Tibial nerve (tissue), 4 donors: Measurements from ENCODE around the gene MAP7D1. TPM values are rescaled to one million over a fixed set of nuclear protein-coding genes. Genes with fewer than 3 reads are reported as not detected.
"Not testable (repeated sequence)": the region's sequence is repeated elsewhere in the genome, so short reads cannot be mapped to it uniquely, and the experiment has no call there.

Experiments
- DNase-seq, 2 donors: peaks; one replicate each; pipeline ENCODE4 v3.0.0-alpha.2; 2019; ENCODE audit warnings: low spot score in 2 of 2
- H3K27ac ChIP-seq, 4 donors: fragments of 200-600 bp; sonication (generic) in 3 of 4; one replicate each; pipeline ENCODE4 v1.5.1; 2017 to 2019; ENCODE audit warnings: mild to moderate bottlenecking in 1 of 4
- H3K27me3 ChIP-seq, 2 donors: fragments of 200-600 bp; sonication (generic) in 1 of 2; one replicate each; pipeline versions ENCODE4 v1.5.1 to v1.6.0; 2017 to 2019
- H3K36me3 ChIP-seq, 3 donors: fragments of 200-600 bp; sonication (generic); one replicate each; pipeline ENCODE4 v1.5.1; 2018 to 2019
- H3K4me1 ChIP-seq, 4 donors: fragments of 200-600 bp; sonication (generic) in 3 of 4; one replicate each; pipeline ENCODE4 v1.5.1; 2017 to 2019
- H3K4me3 ChIP-seq, 4 donors: fragments of 200-600 bp; sonication (generic) in 3 of 4; one replicate each; pipeline ENCODE4 v1.5.1; 2017 to 2019; ENCODE audit warnings: mild to moderate bottlenecking in 1 of 4, moderate library complexity in 1 of 4
- H3K9me3 ChIP-seq, 4 donors: fragments of 200-600 bp; sonication (generic) in 3 of 4; one replicate each; pipeline ENCODE4 v1.5.1; 2017 to 2019
- EP300 ChIP-seq, 2 donors: sonication (generic); formaldehyde crosslinking; IDR thresholded peaks; one replicate each; pipeline ENCODE4 v1.6.1; 2017; ENCODE audit warnings: antibody characterized with exemption in 2 of 2, mild to moderate bottlenecking in 1 of 2
- POLR2A ChIP-seq, 2 donors: fragments of 450-650 bp; IDR thresholded peaks; one replicate each; pipeline ENCODE4 v1.6.1; 2017; ENCODE audit warnings: antibody characterized with exemption in 2 of 2, mild to moderate bottlenecking in 2 of 2, moderate library complexity in 2 of 2
- WGBS, 2 donors: methylation state at CpG; one replicate each; pipeline ENCODE4 v1.1.5; 2018; 5-methylcytosine and 5-hydroxymethylcytosine counted together
- total RNA-seq, 4 donors: library from RNA; depleted of rRNA; stranded (reverse); fragments of >200 nt; gene quantifications; one replicate each; pipeline ENCODE4 v1.1.0, GENCODE V29; 2016
- TF ChIP-seq, protein P1 (sequence below), 5 experiments: fragments of 200-600 bp in 3 of 5; fragments of 450-650 bp in 2 of 5; sonication (generic) in 3 of 5; IDR thresholded peaks; one replicate each; pipeline ENCODE4 v1.5.1; 2016 to 2019; ENCODE audit warnings: antibody characterized with exemption in 5 of 5, mild to moderate bottlenecking in 3 of 5, moderate library complexity in 2 of 5

The MAP7D1 gene
- total RNA-seq, 4 donors from 2014 or later, result 85.0 to 184 (median 121) TPM

DNA sequence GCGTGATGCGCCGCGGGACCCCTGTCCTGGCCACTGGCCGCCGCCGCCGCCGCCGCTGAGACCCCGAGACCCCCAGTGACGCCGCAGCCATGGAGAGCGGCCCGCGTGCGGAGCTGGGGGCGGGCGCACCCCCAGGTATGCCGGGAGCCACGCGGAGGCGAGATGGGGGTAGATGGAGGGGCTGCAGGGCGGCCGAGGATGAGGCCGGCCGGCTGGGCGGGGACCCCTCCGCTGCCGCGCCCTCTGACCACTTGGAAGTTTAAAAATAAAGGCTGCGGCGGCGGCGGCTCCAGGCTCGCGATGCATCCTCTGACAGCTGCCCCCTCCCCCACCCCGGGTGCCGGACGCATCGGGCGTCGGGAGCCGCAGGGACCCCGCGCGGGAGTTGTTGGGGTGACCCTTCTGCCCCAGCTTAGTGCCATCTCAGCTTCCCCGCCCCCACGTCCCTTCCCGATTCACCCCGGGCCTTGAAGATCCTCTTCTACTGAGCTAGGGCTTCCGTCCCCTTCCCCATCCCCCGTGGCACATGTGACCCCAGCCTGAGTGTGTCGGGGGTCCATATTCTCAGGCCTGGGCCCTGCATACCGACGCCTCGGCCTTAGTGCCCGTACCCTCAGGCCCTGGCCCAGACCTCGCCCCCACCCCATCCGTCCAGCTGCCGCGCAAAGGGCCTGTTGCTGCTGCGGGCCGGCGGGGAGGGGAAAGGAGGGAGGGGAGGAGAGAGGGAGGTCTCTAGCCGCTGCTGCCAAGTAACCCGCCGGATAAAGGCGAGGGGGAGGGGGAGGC, 562 bp downstream of the MAP7D1 start:
- no peaks in the 10 kb centered on the region for H3K9me3 ChIP-seq
- DNase-seq, result peak; percentile 34 to 58
- peak overlapping the region; percentile 97 to 100 (median 99) for H3K27ac ChIP-seq
- 1 to 3% methylated on average over 16 to 35 of the region's 69 CpGs for WGBS, 2 donors
- H3K4me3 ChIP-seq, result peak overlapping the region; percentile 66 to 99 (median 86)
- H3K27me3 ChIP-seq, result no peaks in the 10 kb centered on the region
- H3K36me3 ChIP-seq, result no peaks in the 10 kb centered on the region
- TF ChIP-seq POLR2A (IDR thresholded peaks at IDR 0.05) (no peak), EP300 (IDR thresholded peaks at IDR 0.05) (peak in 1 of 2 donors; percentile 50)
- TF ChIP-seq, protein P1, sequence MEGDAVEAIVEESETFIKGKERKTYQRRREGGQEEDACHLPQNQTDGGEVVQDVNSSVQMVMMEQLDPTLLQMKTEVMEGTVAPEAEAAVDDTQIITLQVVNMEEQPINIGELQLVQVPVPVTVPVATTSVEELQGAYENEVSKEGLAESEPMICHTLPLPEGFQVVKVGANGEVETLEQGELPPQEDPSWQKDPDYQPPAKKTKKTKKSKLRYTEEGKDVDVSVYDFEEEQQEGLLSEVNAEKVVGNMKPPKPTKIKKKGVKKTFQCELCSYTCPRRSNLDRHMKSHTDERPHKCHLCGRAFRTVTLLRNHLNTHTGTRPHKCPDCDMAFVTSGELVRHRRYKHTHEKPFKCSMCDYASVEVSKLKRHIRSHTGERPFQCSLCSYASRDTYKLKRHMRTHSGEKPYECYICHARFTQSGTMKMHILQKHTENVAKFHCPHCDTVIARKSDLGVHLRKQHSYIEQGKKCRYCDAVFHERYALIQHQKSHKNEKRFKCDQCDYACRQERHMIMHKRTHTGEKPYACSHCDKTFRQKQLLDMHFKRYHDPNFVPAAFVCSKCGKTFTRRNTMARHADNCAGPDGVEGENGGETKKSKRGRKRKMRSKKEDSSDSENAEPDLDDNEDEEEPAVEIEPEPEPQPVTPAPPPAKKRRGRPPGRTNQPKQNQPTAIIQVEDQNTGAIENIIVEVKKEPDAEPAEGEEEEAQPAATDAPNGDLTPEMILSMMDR (IDR thresholded peaks at IDR 0.05), result no peak
- peaks cover 0 to 79% (median 58%) of the 10 kb centered on the region in 4 donors for H3K4me1 ChIP-seq

GRCh38 chr1:36157115-36157903, 1.3 kb downstream of the MAP7D1 start:
- Histone ChIP-seq H3K4me1 (peaks cover 0 to 79% (median 57%) of the 10 kb centered on the region in 4 donors), H3K36me3 (no peaks in the 10 kb centered on the region), H3K4me3 (peak overlapping the region; percentile 66 to 99 (median 86)), H3K27me3 (no peaks in the 10 kb centered on the region), H3K27ac (peak overlapping the region; percentile 97 to 100 (median 99)), H3K9me3 (no peaks in the 10 kb centered on the region)
- WGBS, 2 donors, result 1 to 2% methylated on average over 9 of the region's 9 CpGs
- TF ChIP-seq, protein P1 (IDR thresholded peaks at IDR 0.05), result no peak
- peak in 1 of 2 donors; percentile 4 for TF ChIP-seq EP300 (IDR thresholded peaks at IDR 0.05)
- TF ChIP-seq POLR2A (IDR thresholded peaks at IDR 0.05), result no peak
- no peak for DNase-seq

- H3K36me3 ChIP-seq, result no peaks in the 10 kb centered on the region
- no peaks in the 10 kb centered on the region for H3K9me3 ChIP-seq
- WGBS, 2 donors, result 35 to 40% methylated on average over 9 of the region's 9 CpGs
- H3K27ac ChIP-seq, result peak overlapping the region; percentile 97 to 100 (median 99)
- DNase-seq, result no peak
- TF ChIP-seq POLR2A (IDR thresholded peaks at IDR 0.05), result no peak
- TF ChIP-seq, protein P1 (IDR thresholded peaks at IDR 0.05), result no peak
- no peak for TF ChIP-seq EP300 (IDR thresholded peaks at IDR 0.05)
- H3K27me3 ChIP-seq, result no peaks in the 10 kb centered on the region
- peaks cover 0 to 79% (median 54%) of the 10 kb centered on the region in 4 donors for H3K4me1 ChIP-seq
- H3K4me3 ChIP-seq, result peak overlapping the region; percentile 66 to 99 (median 86)
Measured at GRCh38 chr1:36157973-36158826, 2.2 kb downstream of the MAP7D1 start.

DNA sequence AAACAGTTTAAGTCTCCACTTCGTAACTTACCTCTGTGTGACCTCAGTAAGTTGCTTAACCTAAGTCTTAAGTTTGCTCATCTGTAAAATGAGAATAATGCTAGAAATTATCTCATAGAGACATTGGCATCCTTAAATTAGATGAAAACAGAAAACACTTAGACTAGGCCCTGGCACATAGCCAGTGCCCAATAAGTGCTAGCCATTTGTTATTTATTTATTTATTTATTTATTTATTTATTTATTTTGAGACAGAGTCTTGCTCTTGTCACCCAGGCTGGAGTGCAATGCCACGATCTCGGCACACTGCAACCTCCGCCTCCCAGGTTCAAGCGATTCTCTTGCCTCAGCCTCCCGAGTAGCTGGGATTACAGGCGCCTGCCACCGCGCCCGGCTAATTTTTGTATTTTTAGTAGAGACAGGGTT, 2.9 kb downstream of the MAP7D1 start:
- H3K9me3 ChIP-seq, H3K36me3 ChIP-seq, H3K27me3 ChIP-seq, DNase-seq: not testable (repeated sequence)
- Histone ChIP-seq H3K4me3 (peak overlapping the region in 2 of 4 donors; percentile 4 to 66), H3K4me1 (peaks cover 0 to 83% (median 54%) of the 10 kb centered on the region in 4 donors), H3K27ac (peak overlapping the region in 3 of 4 donors; percentile 97 to 100 (median 99))
- WGBS, 2 donors, result 83 to 90% methylated on average over 10 of the region's 10 CpGs
